ENCODE results near the gene FLCN. TPM values are rescaled to one million over a fixed set of nuclear protein-coding genes. Genes with fewer than 3 reads are reported as not detected.

Gene FLCN
- total and polyA plus RNA-seq, 2 experiments from 2014 or later = 12.1 to 36.6 TPM

GRCh38 chr17:17214646-17215436, 22.1 kb downstream of the FLCN start (continued):
- TF ChIP-seq ZNF462 (CRISPR knock-in tag; IDR thresholded peaks at IDR 0.05) = no peak
- TF ChIP-seq EZH2phosphoT487 (IDR thresholded peaks at IDR 0.05; ENCODE audit: unreplicated experiment) = no peak
- TF ChIP-seq NANOG (IDR thresholded peaks at IDR 0.05; ENCODE audit: borderline replicate concordance) = no peak
- TF ChIP-seq ZNF114 (CRISPR knock-in tag; IDR thresholded peaks at IDR 0.05) = no peak
- no peak for TF ChIP-seq CTCF (conservative IDR thresholded peaks at IDR 0.05; ENCODE audit: low read depth in 2 of 2)
- no peak for TF ChIP-seq EZH2 (IDR thresholded peaks at IDR 0.05; ENCODE audit: low read depth, unreplicated experiment)
- no peak for TF ChIP-seq POLR2AphosphoS5 (IDR thresholded peaks at IDR 0.05; ENCODE audit: low read depth)
- TF ChIP-seq JUNB (IDR thresholded peaks at IDR 0.05; ENCODE audit: unreplicated experiment) = no peak
- no peak for TF ChIP-seq ETS1 (IDR thresholded peaks at IDR 0.05)
- no peak for TF ChIP-seq CREB1 (CRISPR knock-in tag; IDR thresholded peaks at IDR 0.05; ENCODE audit: low read depth)

Measured in GM23338 (cell line).